ENCODE data around the gene SYNE3.

Gene SYNE3

DNA sequence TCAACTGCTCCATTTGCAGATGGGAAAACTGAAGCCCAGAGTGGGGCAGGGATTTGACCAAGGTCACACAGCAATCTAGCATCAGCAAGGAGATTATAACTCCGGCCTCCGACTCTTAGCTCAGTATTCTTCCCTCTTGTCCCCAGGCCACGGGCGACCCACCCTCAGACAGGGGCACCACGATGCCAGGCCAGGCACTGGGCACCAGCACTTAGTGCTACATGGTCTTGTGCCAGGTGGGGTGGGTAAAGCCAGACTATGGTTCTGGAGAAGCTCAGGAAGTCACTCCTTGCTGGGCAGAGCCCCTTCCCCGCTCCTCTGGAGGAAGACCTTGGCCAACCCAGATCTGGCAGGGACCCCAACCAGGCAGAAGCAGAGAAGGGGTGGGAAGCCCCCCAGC, 41.5 kb downstream of the SYNE3 start:
- TF ChIP-seq, protein P1, sequence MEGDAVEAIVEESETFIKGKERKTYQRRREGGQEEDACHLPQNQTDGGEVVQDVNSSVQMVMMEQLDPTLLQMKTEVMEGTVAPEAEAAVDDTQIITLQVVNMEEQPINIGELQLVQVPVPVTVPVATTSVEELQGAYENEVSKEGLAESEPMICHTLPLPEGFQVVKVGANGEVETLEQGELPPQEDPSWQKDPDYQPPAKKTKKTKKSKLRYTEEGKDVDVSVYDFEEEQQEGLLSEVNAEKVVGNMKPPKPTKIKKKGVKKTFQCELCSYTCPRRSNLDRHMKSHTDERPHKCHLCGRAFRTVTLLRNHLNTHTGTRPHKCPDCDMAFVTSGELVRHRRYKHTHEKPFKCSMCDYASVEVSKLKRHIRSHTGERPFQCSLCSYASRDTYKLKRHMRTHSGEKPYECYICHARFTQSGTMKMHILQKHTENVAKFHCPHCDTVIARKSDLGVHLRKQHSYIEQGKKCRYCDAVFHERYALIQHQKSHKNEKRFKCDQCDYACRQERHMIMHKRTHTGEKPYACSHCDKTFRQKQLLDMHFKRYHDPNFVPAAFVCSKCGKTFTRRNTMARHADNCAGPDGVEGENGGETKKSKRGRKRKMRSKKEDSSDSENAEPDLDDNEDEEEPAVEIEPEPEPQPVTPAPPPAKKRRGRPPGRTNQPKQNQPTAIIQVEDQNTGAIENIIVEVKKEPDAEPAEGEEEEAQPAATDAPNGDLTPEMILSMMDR (IDR thresholded peaks at IDR 0.05; ENCODE audit: control insufficient read depth, extremely low read depth, insufficient read depth): no peak
- H3K4me3 ChIP-seq (ENCODE audit: low read depth, low read length): no peak overlapping the region
- no peak for DNase-seq (ENCODE audit: low read depth)

DNA sequence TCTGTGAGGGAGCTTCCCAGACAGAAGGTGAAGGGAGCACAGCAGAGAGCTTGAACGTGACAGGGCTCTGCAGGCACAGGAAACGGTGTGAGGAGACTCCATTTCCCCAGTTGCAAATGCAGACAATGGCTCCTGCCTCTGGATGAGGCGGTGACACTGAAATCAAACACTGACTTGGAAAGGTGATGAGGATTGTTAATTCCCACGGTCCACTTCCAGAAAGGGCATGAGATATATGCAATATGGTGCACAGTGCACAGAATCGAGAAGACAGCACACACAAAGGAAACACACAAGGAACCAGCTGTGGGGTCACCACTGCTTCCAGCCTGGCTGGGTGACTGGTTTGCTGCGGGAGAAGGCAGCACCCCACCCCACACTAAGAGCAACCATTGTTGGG, 42.0 kb downstream of the SYNE3 start:
- DNase-seq (ENCODE audit: low read depth): no peak
- TF ChIP-seq, protein P1 (IDR thresholded peaks at IDR 0.05; ENCODE audit: control insufficient read depth, extremely low read depth, insufficient read depth): no peak
- no peak overlapping the region for H3K4me3 ChIP-seq (ENCODE audit: low read depth, low read length)

DNA sequence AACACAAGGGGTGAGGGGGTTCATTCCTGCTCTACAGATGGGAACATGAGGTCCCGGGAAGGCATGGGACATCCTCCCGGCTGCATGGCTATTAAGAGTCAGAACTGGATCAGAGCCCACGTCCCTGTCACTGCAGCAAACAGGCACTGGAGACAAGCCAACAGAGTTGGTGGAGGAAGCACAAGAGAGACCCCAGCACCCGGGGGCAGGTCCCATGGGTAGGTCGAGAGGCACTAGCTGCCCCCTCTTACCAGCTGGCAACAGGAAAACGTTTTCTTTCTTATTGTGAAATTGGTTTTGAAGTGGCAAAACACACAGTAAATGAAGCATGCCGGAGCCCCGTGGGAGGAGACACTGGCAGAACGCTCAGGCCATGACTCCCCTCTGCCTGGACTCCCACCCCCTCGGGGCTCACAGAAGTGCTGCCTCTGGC, 43.6 kb downstream of the SYNE3 start:
- TF ChIP-seq, protein P1 (IDR thresholded peaks at IDR 0.05; ENCODE audit: control insufficient read depth, extremely low read depth, insufficient read depth): no peak
- DNase-seq (ENCODE audit: low read depth): no peak
- H3K4me3 ChIP-seq (ENCODE audit: low read depth, low read length): no peak overlapping the region

DNA sequence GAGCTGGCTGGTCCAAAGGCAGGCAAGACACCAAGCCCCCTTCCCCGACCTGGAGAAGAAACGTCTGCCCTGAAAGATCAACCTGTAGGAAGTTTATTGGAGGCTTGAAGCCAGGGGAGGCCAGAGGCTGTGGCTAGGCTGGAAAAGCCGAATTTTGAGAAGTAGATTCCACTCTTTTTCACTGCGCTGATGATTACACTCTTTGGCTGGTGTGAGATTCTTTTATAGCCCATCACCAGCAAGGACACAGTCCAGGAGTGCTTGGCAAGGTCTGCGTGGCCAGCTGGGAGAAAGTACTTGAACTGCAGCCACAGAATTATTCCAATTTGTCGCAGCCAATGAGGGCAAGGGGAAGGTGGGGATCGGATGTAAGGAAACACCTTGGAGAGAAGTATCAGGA, 45.0 kb downstream of the SYNE3 start:
- H3K4me3 ChIP-seq (ENCODE audit: low read depth, low read length): no peak overlapping the region
- TF ChIP-seq, protein P1 (IDR thresholded peaks at IDR 0.05; ENCODE audit: control insufficient read depth, extremely low read depth, insufficient read depth): no peak
- no peak for DNase-seq (ENCODE audit: low read depth)

DNA sequence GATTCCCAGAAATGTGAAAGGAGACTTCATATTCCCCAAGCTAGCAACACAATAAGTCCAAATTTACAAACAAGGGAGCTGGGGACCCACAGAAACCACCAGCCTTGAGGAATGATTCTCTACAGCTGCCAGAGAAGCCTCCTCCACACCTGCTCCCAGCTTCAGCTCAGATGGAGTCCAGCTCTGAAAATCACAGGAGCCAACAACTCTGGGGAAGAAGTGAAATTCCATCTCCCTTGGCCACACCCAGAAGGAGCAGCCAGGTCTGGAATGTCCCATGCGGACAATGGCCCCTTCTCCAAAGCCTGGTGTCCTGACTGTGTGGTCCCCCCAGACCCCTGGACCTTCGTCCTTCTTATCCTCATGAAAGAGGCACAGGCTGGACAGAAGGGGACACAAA, 45.4 kb downstream of the SYNE3 start:
- no peak overlapping the region for H3K4me3 ChIP-seq (ENCODE audit: low read depth, low read length)
- TF ChIP-seq, protein P1 (IDR thresholded peaks at IDR 0.05; ENCODE audit: control insufficient read depth, extremely low read depth, insufficient read depth): no peak
- DNase-seq (ENCODE audit: low read depth): no peak

DNA sequence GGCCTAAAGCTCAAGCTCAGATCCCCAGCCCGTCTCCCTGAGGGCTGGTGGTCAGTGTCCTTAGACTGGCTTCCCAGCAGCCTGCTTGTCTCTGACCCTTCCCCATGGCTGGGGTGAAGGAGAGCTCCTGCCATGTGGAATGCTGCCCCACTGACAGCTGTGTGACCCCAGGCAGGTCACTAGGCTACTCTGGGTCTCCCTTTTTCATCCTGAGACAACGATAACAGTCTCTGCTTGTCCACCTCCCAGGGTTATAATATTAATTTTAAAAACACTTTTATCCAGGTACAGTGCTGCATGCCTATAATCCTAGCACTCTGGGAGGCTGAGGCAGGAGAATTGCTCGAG, 47.3 kb downstream of the SYNE3 start:
- H3K4me3 ChIP-seq (ENCODE audit: low read depth, low read length): no peak overlapping the region
- DNase-seq (ENCODE audit: low read depth): no peak
- TF ChIP-seq, protein P1 (IDR thresholded peaks at IDR 0.05; ENCODE audit: control insufficient read depth, extremely low read depth, insufficient read depth): no peak

DNA sequence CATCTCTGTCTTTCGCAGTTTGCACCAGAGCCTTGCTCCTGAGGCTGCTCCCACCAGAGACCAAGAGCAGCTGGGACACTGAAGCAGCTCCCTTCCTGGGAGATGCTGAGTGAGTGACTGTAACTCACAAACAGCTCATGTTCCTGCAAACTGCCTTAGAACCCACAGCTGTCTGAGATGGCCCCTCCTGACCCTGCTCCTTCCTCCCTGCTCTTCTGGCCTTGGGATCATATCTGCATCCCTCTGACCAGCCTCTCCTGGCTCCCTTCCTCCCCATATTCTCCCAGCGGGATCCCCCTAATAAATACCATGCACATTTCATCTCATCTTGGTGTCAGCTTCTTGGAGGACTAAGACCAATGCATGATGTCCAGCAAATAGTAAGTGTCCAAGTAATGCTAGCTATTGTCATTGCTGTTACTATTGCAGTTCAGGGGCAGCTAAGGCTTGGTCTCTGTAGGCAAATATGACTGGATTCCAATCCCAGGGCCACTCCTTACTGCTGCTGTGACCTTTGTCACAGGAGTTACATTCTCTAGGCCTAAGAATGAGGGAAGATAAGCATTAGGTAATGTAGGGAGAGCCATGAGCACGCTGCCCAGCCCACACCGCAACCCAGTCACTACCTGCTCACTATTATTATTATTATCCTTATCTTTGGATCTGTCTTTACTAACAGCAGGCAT, 47.9 kb downstream of the SYNE3 start:
- no peak for DNase-seq (ENCODE audit: low read depth)
- no peak overlapping the region for H3K4me3 ChIP-seq (ENCODE audit: low read depth, low read length)
- TF ChIP-seq, protein P1 (IDR thresholded peaks at IDR 0.05; ENCODE audit: control insufficient read depth, extremely low read depth, insufficient read depth): no peak

All from LNCaP clone FGC (cell line).